Esophagus squamous epithelium (tissue), 4 donors: ENCODE data around the gene FANCF.

Experiments
- POLR2A ChIP-seq, 4 donors: fragments of 450-650 bp; IDR thresholded peaks; one replicate each; pipeline ENCODE4 v1.6.1; 2017; ENCODE audit warnings: antibody characterized with exemption in 4 of 4, mild to moderate bottlenecking in 4 of 4, moderate library complexity in 3 of 4
- TF ChIP-seq, protein P1 (sequence below), 6 experiments: fragments of 450-650 bp in 4 of 6; fragments of 200-600 bp in 2 of 6; sonication (generic) in 2 of 6; IDR thresholded peaks; one replicate each; pipeline ENCODE4 v1.5.1; 2016 to 2019; ENCODE audit warnings: antibody characterized with exemption in 6 of 6, mild to moderate bottlenecking in 4 of 6, moderate library complexity in 4 of 6

GRCh38 chr11:22581354-22582150 is 44.1 kb downstream of the FANCF start:
- TF ChIP-seq POLR2A (IDR thresholded peaks at IDR 0.05): no peak
- TF ChIP-seq, protein P1, sequence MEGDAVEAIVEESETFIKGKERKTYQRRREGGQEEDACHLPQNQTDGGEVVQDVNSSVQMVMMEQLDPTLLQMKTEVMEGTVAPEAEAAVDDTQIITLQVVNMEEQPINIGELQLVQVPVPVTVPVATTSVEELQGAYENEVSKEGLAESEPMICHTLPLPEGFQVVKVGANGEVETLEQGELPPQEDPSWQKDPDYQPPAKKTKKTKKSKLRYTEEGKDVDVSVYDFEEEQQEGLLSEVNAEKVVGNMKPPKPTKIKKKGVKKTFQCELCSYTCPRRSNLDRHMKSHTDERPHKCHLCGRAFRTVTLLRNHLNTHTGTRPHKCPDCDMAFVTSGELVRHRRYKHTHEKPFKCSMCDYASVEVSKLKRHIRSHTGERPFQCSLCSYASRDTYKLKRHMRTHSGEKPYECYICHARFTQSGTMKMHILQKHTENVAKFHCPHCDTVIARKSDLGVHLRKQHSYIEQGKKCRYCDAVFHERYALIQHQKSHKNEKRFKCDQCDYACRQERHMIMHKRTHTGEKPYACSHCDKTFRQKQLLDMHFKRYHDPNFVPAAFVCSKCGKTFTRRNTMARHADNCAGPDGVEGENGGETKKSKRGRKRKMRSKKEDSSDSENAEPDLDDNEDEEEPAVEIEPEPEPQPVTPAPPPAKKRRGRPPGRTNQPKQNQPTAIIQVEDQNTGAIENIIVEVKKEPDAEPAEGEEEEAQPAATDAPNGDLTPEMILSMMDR (IDR thresholded peaks at IDR 0.05): no peak
